Endothelial cell of umbilical vein (primary cell): ENCODE measurements around the gene PTPDC1. TPM values are rescaled to one million over a fixed set of nuclear protein-coding genes. Genes with fewer than 3 reads are reported as not detected.

Experiments used
- BruUV-seq: library from RNA; stranded (reverse); fragments of 400-500 nt; replicated peaks from 2 replicates; lab custom pipeline; 2021; lab: Mats Ljungman, UMichigan
- CTCF ChIA-PET: fragments of 300-600, 350-600 bp; sonication (Branson Sonifier 250); formaldehyde crosslinking; loops from one replicate; lab custom pipeline; 2021; ENCODE audit warnings: antibody characterized with exemption, inconsistent platforms; lab: Charles Lee
- POLR2A ChIA-PET: fragments of 300-600, 350-600 bp; sonication (Branson Sonifier 250); formaldehyde crosslinking; loops from one replicate; lab custom pipeline; 2021; ENCODE audit warnings: antibody characterized with exemption, inconsistent platforms; lab: Charles Lee
- DNase-seq: peaks from one replicate; pipeline ENCODE4 v3.0.0-alpha.2; 2011; ENCODE audit warnings: low read depth, low spot score
- FAIRE-seq: peaks from 2 replicates; lab custom pipeline; 2011; peaks lifted over from hg19 to GRCh38; lab: Jason Lieb, UNC
- H2AFZ ChIP-seq: 2 replicates; pipeline ENCODE4 v1.6.0; 2012; ENCODE audit warnings: low read depth, low read length, control low read depth, inconsistent platforms
- H3K27ac ChIP-seq: 2 replicates; pipeline ENCODE4 v1.5.1; 2011; ENCODE audit warnings: low read depth, mild to moderate bottlenecking, control low read depth, low read length, moderate library complexity; ENCODE audit not compliant: insufficient read depth
- H3K27me3 ChIP-seq, 2 experiments: 2 replicates each; pipeline versions ENCODE4 v1.6.0 to v1.6.1; 2011; ENCODE audit warnings: low read length in 2 of 2, mixed read lengths in 1 of 2; ENCODE audit not compliant: control insufficient read depth in 2 of 2, insufficient read depth in 2 of 2
- H3K36me3 ChIP-seq, 2 experiments: 2 replicates in 1 of 2; 3 replicates in 1 of 2; pipeline ENCODE4 v1.5.1; 2011; ENCODE audit warnings: low read length in 2 of 2, mild to moderate bottlenecking in 1 of 2, moderate library complexity in 1 of 2; ENCODE audit not compliant: control insufficient read depth in 2 of 2, insufficient read depth in 2 of 2; ENCODE audit errors: extremely low read depth in 1 of 2
- H3K4me1 ChIP-seq: 3 replicates; pipeline ENCODE4 v1.5.1; 2011; ENCODE audit warnings: mild to moderate bottlenecking, low read length; ENCODE audit not compliant: control insufficient read depth, insufficient read depth; ENCODE audit errors: extremely low read depth
- H3K4me2 ChIP-seq: 2 replicates; pipeline ENCODE4 v1.6.1; 2011; ENCODE audit warnings: low read length, control low read depth, mixed read lengths; ENCODE audit not compliant: insufficient read depth
- H3K4me3 ChIP-seq, 3 experiments: fragments of 200-600 bp in 1 of 3; sonication (generic), shearing (Covaris generic) in 1 of 3; replicated peaks in 1 of 3; 2 replicates each; pipeline ENCODE4 v1.5.1; 2011 to 2016; ENCODE audit warnings: control low read depth in 3 of 3, low read length in 3 of 3, mild to moderate bottlenecking in 2 of 3, inconsistent platforms in 1 of 3, low read depth in 1 of 3, moderate library complexity in 1 of 3; ENCODE audit not compliant: insufficient read depth in 1 of 3
- H3K79me2 ChIP-seq: 2 replicates; pipeline ENCODE4 v1.6.0; 2012; ENCODE audit warnings: low read length, inconsistent platforms; ENCODE audit not compliant: control insufficient read depth, insufficient read depth
- H3K9ac ChIP-seq: replicated peaks from 2 replicates; pipeline ENCODE3; 2011; ENCODE audit warnings: low read length, control low read depth; ENCODE audit not compliant: insufficient read depth; ENCODE audit errors: extremely low read depth
- H3K9me1 ChIP-seq: replicated peaks from 3 replicates; pipeline ENCODE4 v1.6.0; 2011; ENCODE audit warnings: mild to moderate bottlenecking, low read length; ENCODE audit not compliant: control insufficient read depth, insufficient read depth; ENCODE audit errors: extremely low read depth
- H3K9me3 ChIP-seq: replicated peaks from 2 replicates; pipeline ENCODE4 v1.5.1; 2012; ENCODE audit warnings: low read length, inconsistent platforms; ENCODE audit not compliant: control insufficient read depth, insufficient read depth
- H4K20me1 ChIP-seq: replicated peaks from 2 replicates; pipeline ENCODE3; 2011; ENCODE audit warnings: mild to moderate bottlenecking, low read length; ENCODE audit not compliant: control insufficient read depth, insufficient read depth; ENCODE audit errors: extremely low read depth
- CTCF ChIP-seq, 2 donors: IDR thresholded peaks; 1 replicate in 1 of 2; 2 replicates in 1 of 2; pipeline ENCODE4 v1.5.1; 2011; ENCODE audit warnings: low read length in 2 of 2, mild to moderate bottlenecking in 2 of 2, moderate library complexity in 2 of 2, control low read depth in 1 of 2, inconsistent platforms in 1 of 2, low read depth in 1 of 2; ENCODE audit not compliant: insufficient read depth in 1 of 2; ENCODE audit errors: extremely low read depth in 1 of 2
- EZH2 ChIP-seq: IDR thresholded peaks from 2 replicates; pipeline ENCODE4 v1.6.1; 2012; ENCODE audit warnings: borderline replicate concordance, low read depth, mild to moderate bottlenecking, moderate library complexity, low read length, inconsistent platforms; ENCODE audit not compliant: severe bottlenecking
- FOS ChIP-seq: IDR thresholded peaks from 2 replicates; pipeline ENCODE4 v1.6.1; 2011; ENCODE audit warnings: mild to moderate bottlenecking, low read length, moderate library complexity, borderline replicate concordance; ENCODE audit not compliant: insufficient read depth
- GATA2 ChIP-seq: IDR thresholded peaks from 2 replicates; pipeline ENCODE4 v1.7.0; 2011; ENCODE audit warnings: low read depth, mild to moderate bottlenecking, moderate library complexity, mixed read lengths, low read length; ENCODE audit not compliant: insufficient read length, insufficient read depth
- JUN ChIP-seq: IDR thresholded peaks from 2 replicates; pipeline ENCODE4 v1.6.1; 2011; ENCODE audit warnings: borderline replicate concordance, low read depth; ENCODE audit not compliant: insufficient read length, insufficient read depth
- MAX ChIP-seq: IDR thresholded peaks from 2 replicates; pipeline ENCODE4 v1.6.1; 2011; ENCODE audit not compliant: insufficient read depth, insufficient read length
- MYC ChIP-seq: IDR thresholded peaks from one replicate; pipeline ENCODE4 v1.6.1; 2011; ENCODE audit warnings: mild to moderate bottlenecking, low read depth, low read length
- POLR2A ChIP-seq: IDR thresholded peaks from 2 replicates; pipeline ENCODE4 v1.6.1; 2012; ENCODE audit warnings: low read depth, mild to moderate bottlenecking, control low read depth, low read length
- POLR2AphosphoS5 ChIP-seq: IDR thresholded peaks from 2 replicates; pipeline ENCODE4 v1.6.1; 2012; ENCODE audit warnings: low read depth, mild to moderate bottlenecking, control low read depth, low read length, moderate library complexity; ENCODE audit not compliant: insufficient read depth
- dilution Hi-C: fragments of 300-500 bp; cut with MboI; formaldehyde crosslinking; loops from one replicate; pipeline ENCODE4 v1.15.0; 2019; ENCODE audit warnings: low sequenced_read_pairs; ENCODE audit not compliant: extremely low pct_ligation_motif_present
- intact Hi-C: fragments of 100-400 bp; cut with micrococcal nuclease; formaldehyde crosslinking; loops from one replicate; pipeline ENCODE4 v1.10.0; 2022
- polyA plus RNA-seq, 4 experiments: library from polyadenylated mRNA; depleted of rRNA in 3 of 4; stranded (reverse) in 3 of 4; unstranded in 1 of 4; fragments of >200 nt; gene quantifications; 2 replicates each; pipeline versions ENCODE4 v1.2.1 to v1.2.3, GENCODE V29; 2011 to 2012; ENCODE audit warnings: missing spikeins in 1 of 4
- total RNA-seq: library from RNA; stranded (reverse); gene quantifications from 2 replicates; pipeline ENCODE4 v1.2.3, GENCODE V29; 2021

PTPDC1 gene
- total and polyA plus RNA-seq, 2 donors (not counting 3 experiments of a cell fraction or from before 2014, with no cell fraction given), result 4.3 to 9.1 TPM

GRCh38 chr9:94039786-94040185, 44.5 kb upstream of the PTPDC1 start:
- BruUV-seq, result no TSS peak
- intact Hi-C loops, result no loop called here

More at GRCh38 chr9:94039786-94040185, 44.5 kb upstream of the PTPDC1 start:
- no peak overlapping the region for H3K9ac ChIP-seq
- CTCF ChIA-PET, result interaction anchor here (1.0 to 1.1 kb wide), 2 partner anchors 82 to 174 kb away, joined by 3 read pairs; no protein-coding TSS in a partner anchor
- no peak overlapping the region for H3K4me2 ChIP-seq
- dilution Hi-C loops, result no loop called here
- no peak for DNase-seq
- POLR2A ChIA-PET, result no interaction called here
- TF ChIP-seq MAX (no peak), FOS (no peak), POLR2AphosphoS5 (no peak), CTCF (IDR thresholded peaks at IDR 0.05; ENCODE audit: extremely low read depth in 1 of 2, insufficient read depth in 1 of 2, low read depth in 1 of 2, low read length in 2 of 2) (no peak), MYC (no peak), EZH2 (no peak), POLR2A (no peak), GATA2 (no peak), JUN (no peak)
- FAIRE-seq, result no peak
- H4K20me1 ChIP-seq, result no peaks in the 10 kb centered on the region
- H3K9me1 ChIP-seq, result no peaks in the 10 kb centered on the region
- no peak overlapping the region for H2AFZ ChIP-seq
- H3K27ac ChIP-seq, result no peak overlapping the region
- no peaks in the 10 kb centered on the region for H3K9me3 ChIP-seq
- H3K4me1 ChIP-seq, result no peaks in the 10 kb centered on the region
- no peaks in the 10 kb centered on the region for H3K79me2 ChIP-seq
- no peak overlapping the region for H3K4me3 ChIP-seq
- no peaks in the 10 kb centered on the region for H3K36me3 ChIP-seq
- no peaks in the 10 kb centered on the region for H3K27me3 ChIP-seq
